H1 (cell line): ENCODE results near the gene ZNF155. TPM values are rescaled to one million over a fixed set of nuclear protein-coding genes. Genes with fewer than 3 reads are reported as not detected.
"Not testable (repeated sequence)": the region's sequence is repeated elsewhere in the genome, so short reads cannot be mapped to it uniquely, and the experiment has no call there.

Experiments used
- CTCF ChIA-PET: fragments of 300-600 bp; sonication (Branson Sonifier 250); formaldehyde crosslinking; loops from one replicate; lab custom pipeline; 2021; ENCODE audit not compliant: partially characterized antibody; lab: Charles Lee
- POLR2A ChIA-PET: fragments of 300-600 bp; sonication (Branson Sonifier 250); formaldehyde crosslinking; loops from one replicate; lab custom pipeline; 2021; ENCODE audit warnings: inconsistent platforms; ENCODE audit not compliant: partially characterized antibody; lab: Charles Lee
- DNase-seq, 2 experiments: peaks; one replicate each; pipeline versions ENCODE4 v3.0.0 to v3.0.0-alpha.2; 2010 to 2022; ENCODE audit warnings: low spot score in 2 of 2, low read depth in 1 of 2, mixed read lengths in 1 of 2
- FAIRE-seq: peaks from 2 replicates; lab custom pipeline; 2011; peaks lifted over from hg19 to GRCh38; lab: Jason Lieb, UNC
- H2AFZ ChIP-seq: 2 replicates; pipeline ENCODE4 v1.8.1; 2012; ENCODE audit warnings: low read length, inconsistent platforms
- H2AK5ac ChIP-seq: 2 replicates; pipeline ENCODE4 v1.6.1; 2013; ENCODE audit warnings: low read depth, low read length
- H2BK120ac ChIP-seq: replicated peaks from 2 replicates; pipeline ENCODE3; 2013; ENCODE audit warnings: low read depth, low read length, inconsistent platforms
- H2BK12ac ChIP-seq: 2 replicates; pipeline ENCODE4 v1.6.1; 2013; ENCODE audit warnings: low read depth, low read length
- H2BK15ac ChIP-seq: 2 replicates; pipeline ENCODE4 v1.6.1; 2013; ENCODE audit warnings: low read length
- H2BK20ac ChIP-seq: 2 replicates; pipeline ENCODE4 v1.6.1; 2013; ENCODE audit warnings: low read length
- H2BK5ac ChIP-seq: 2 replicates; pipeline ENCODE4 v1.6.1; 2013; ENCODE audit warnings: low read depth, low read length
- H3K14ac ChIP-seq: 2 replicates; pipeline ENCODE4 v1.6.1; 2013; ENCODE audit warnings: inconsistent platforms; ENCODE audit not compliant: insufficient read length
- H3K18ac ChIP-seq: 2 replicates; pipeline ENCODE4 v1.6.1; 2013; ENCODE audit warnings: low read length; ENCODE audit errors: extremely low read depth
- H3K23ac ChIP-seq: 2 replicates; pipeline ENCODE4 v1.6.1; 2013; ENCODE audit warnings: inconsistent platforms; ENCODE audit not compliant: insufficient read length
- H3K23me2 ChIP-seq: 2 replicates; pipeline ENCODE4 v1.6.1; 2013; ENCODE audit warnings: low read depth, low read length
- H3K27ac ChIP-seq: 2 replicates; pipeline ENCODE4 v1.6.1; 2011; ENCODE audit warnings: low read depth, low read length, inconsistent platforms
- H3K27me3 ChIP-seq, 4 experiments: replicated peaks in 1 of 4; 1 replicate in 1 of 4; 2 replicates in 3 of 4; pipeline versions ENCODE4 v1.6.1 to v1.8.1; 2011 to 2013; ENCODE audit warnings: low read length in 3 of 4, mild to moderate bottlenecking in 3 of 4, inconsistent platforms in 2 of 4, mixed read lengths in 2 of 4, moderate library complexity in 1 of 4; ENCODE audit not compliant: control insufficient read depth in 3 of 4, insufficient read depth in 3 of 4; ENCODE audit errors: extremely low read depth in 1 of 4
- H3K36me3 ChIP-seq, 4 experiments: 2 replicates each; pipeline versions ENCODE4 v1.6.1 to v1.8.1; 2011 to 2013; ENCODE audit warnings: mild to moderate bottlenecking in 4 of 4, low read length in 3 of 4, moderate library complexity in 2 of 4, control low read depth in 1 of 4, inconsistent platforms in 1 of 4; ENCODE audit not compliant: insufficient read depth in 4 of 4, control insufficient read depth in 2 of 4
- H3K4ac ChIP-seq: replicated peaks from 2 replicates; pipeline ENCODE3; 2013; ENCODE audit warnings: low read length, low read depth, mixed read lengths, inconsistent platforms; ENCODE audit not compliant: insufficient read length
- H3K4me1 ChIP-seq, 4 experiments: replicated peaks in 1 of 4; 1 replicate in 1 of 4; 2 replicates in 3 of 4; pipeline versions ENCODE4 v1.6.1 to v1.8.1; 2011 to 2013; ENCODE audit warnings: low read length in 3 of 4, inconsistent platforms in 2 of 4, mixed read lengths in 1 of 4; ENCODE audit not compliant: insufficient read depth in 4 of 4, control insufficient read depth in 3 of 4
- H3K4me2 ChIP-seq, 2 experiments: 2 replicates each; pipeline versions ENCODE4 v1.6.1 to v1.8.1; 2011 to 2013; ENCODE audit warnings: low read depth in 2 of 2, low read length in 2 of 2, control low read depth in 1 of 2, inconsistent platforms in 1 of 2, mild to moderate bottlenecking in 1 of 2; ENCODE audit not compliant: insufficient read depth in 1 of 2
- H3K4me3 ChIP-seq, 4 experiments: fragments of 200-600, 300-600 bp in 1 of 4; sonication (generic), shearing (Covaris generic), sonication (Bioruptor Twin) in 1 of 4; 2 replicates each; pipeline versions ENCODE4 v1.5.1 to v1.8.1; 2011 to 2016; ENCODE audit warnings: low read length in 4 of 4, low read depth in 3 of 4, control low read depth in 2 of 4, inconsistent platforms in 2 of 4, mild to moderate bottlenecking in 2 of 4, mixed read lengths in 1 of 4, moderate library complexity in 1 of 4; ENCODE audit not compliant: insufficient read depth in 2 of 4; ENCODE audit errors: extremely low read depth in 1 of 4
- H3K56ac ChIP-seq: replicated peaks from 2 replicates; pipeline ENCODE3; 2013; ENCODE audit warnings: low read depth, mild to moderate bottlenecking, mixed read lengths, low read length, inconsistent platforms; ENCODE audit not compliant: insufficient read length
- H3K79me1 ChIP-seq: 2 replicates; pipeline ENCODE4 v1.6.1; 2013; ENCODE audit warnings: low read depth, low read length, control low read depth
- H3K79me2 ChIP-seq, 2 experiments: 2 replicates each; pipeline versions ENCODE4 v1.6.1 to v1.8.1; 2012 to 2013; ENCODE audit warnings: low read length in 2 of 2, mild to moderate bottlenecking in 2 of 2, inconsistent platforms in 1 of 2; ENCODE audit not compliant: insufficient read depth in 2 of 2, control insufficient read depth in 1 of 2
- H3K9ac ChIP-seq, 4 experiments: replicated peaks in 1 of 4; 1 replicate in 1 of 4; 2 replicates in 3 of 4; pipeline versions ENCODE4 v1.6.1 to v1.8.1; 2011 to 2013; ENCODE audit warnings: low read depth in 3 of 4, low read length in 3 of 4, control low read depth in 2 of 4, mild to moderate bottlenecking in 2 of 4, moderate library complexity in 2 of 4, inconsistent platforms in 1 of 4; ENCODE audit errors: extremely low read depth in 1 of 4
- H3K9me3 ChIP-seq, 2 experiments: 2 replicates each; pipeline versions ENCODE4 v1.6.1 to v1.8.1; 2012 to 2013; ENCODE audit warnings: mild to moderate bottlenecking in 2 of 2, moderate library complexity in 2 of 2, control low read depth in 1 of 2, inconsistent platforms in 1 of 2, low read depth in 1 of 2, low read length in 1 of 2, mixed read lengths in 1 of 2; ENCODE audit not compliant: insufficient read depth in 2 of 2
- H4K20me1 ChIP-seq, 2 experiments: replicated peaks in 1 of 2; 2 replicates each; pipeline versions ENCODE3 to v1.8.1; 2011 to 2013; ENCODE audit warnings: inconsistent platforms in 2 of 2, low read length in 2 of 2, mild to moderate bottlenecking in 1 of 2; ENCODE audit not compliant: insufficient read depth in 2 of 2, control insufficient read depth in 1 of 2
- H4K5ac ChIP-seq: 2 replicates; pipeline ENCODE4 v1.6.1; 2013; ENCODE audit warnings: low read length, low read depth, mixed read lengths, inconsistent platforms; ENCODE audit not compliant: insufficient read length
- H4K8ac ChIP-seq: 2 replicates; pipeline ENCODE4 v1.8.0; 2013; ENCODE audit warnings: mild to moderate bottlenecking, moderate library complexity, low read length, inconsistent platforms; ENCODE audit not compliant: insufficient read depth; ENCODE audit errors: extremely low read depth
- H4K91ac ChIP-seq: replicated peaks from 2 replicates; pipeline ENCODE3; 2013; ENCODE audit warnings: low read length, mixed read lengths, inconsistent platforms; ENCODE audit not compliant: insufficient read length
- WGBS, 2 experiments: shearing (Covaris generic) in 1 of 2; methylation state at CpG; one replicate each; pipeline versions ENCODE4 v1.1.6 to v1.1.7; 2013 to 2015; ENCODE audit warnings: low lambda C conversion rate in 2 of 2, mixed read lengths in 2 of 2, inconsistent platforms in 1 of 2, low coverage in 1 of 2, missing lambda C conversion rate in 1 of 2; ENCODE audit not compliant: insufficient replicate concordance in 2 of 2, insufficient coverage in 1 of 2, insufficient read length in 1 of 2; ENCODE audit errors: extremely low coverage in 1 of 2, missing lambda C conversion rate in 1 of 2; 5-methylcytosine and 5-hydroxymethylcytosine counted together
- polyA plus RNA-seq, 7 experiments: library from polyadenylated mRNA; depleted of rRNA in 3 of 7; stranded (reverse) in 5 of 7; unstranded in 2 of 7; fragments of >200 nt in 5 of 7; fragments of 200-250 nt in 2 of 7; gene quantifications; 1 replicate in 5 of 7; 2 replicates in 1 of 7; 4 replicates in 1 of 7; pipeline versions ENCODE4 v1.2.1 to v1.2.3, GENCODE V29; 2011 to 2013; ENCODE audit warnings: missing spikeins in 2 of 7, mixed read lengths in 2 of 7
- total RNA-seq: library from RNA; stranded (reverse); fragmentation: NEBNext Ultra II Directional; extraction: Animal tissue kit (Norgen Biotek cat#: 25700); gene quantifications from 2 replicates; pipeline ENCODE4 v1.2.1, GENCODE V29; 2021

ZNF155 gene
- total and polyA plus RNA-seq, 2 of the 8 experiments (the other 6 are each of a cell fraction or from before 2014, with no cell fraction given), result 3.1 to 9.0 TPM

DNA sequence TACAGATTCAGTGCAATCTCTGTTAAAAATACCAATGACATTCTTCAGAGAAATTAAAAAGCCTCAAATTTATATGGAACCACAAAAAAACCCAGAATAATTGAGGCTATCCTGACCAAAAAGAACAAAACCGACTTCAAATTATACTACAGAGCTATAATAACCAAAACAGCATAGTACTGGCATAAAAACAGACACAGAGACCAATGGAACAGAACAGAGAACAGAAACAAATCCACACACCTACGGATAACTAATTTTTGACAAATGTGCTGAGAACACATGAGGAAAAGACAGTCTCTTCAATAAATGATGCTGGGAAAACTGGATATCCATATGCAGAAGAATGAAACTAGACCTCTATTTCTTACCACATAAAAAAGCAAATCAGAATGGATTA is 34.2 kb upstream of the ZNF155 start:
- H2BK12ac ChIP-seq, H2BK20ac ChIP-seq, H3K4me1 ChIP-seq, DNase-seq, H3K9ac ChIP-seq, H2BK5ac ChIP-seq, POLR2A ChIA-PET, H3K79me1 ChIP-seq, H3K18ac ChIP-seq, H2AFZ ChIP-seq, H3K23me2 ChIP-seq, H4K8ac ChIP-seq, H2BK120ac ChIP-seq, H3K4me2 ChIP-seq, H4K91ac ChIP-seq, H3K14ac ChIP-seq, FAIRE-seq, H3K79me2 ChIP-seq, H3K56ac ChIP-seq, H2AK5ac ChIP-seq, H3K9me3 ChIP-seq, H3K4ac ChIP-seq, H3K4me3 ChIP-seq, H3K27me3 ChIP-seq, H2BK15ac ChIP-seq, H3K23ac ChIP-seq, H4K20me1 ChIP-seq, H4K5ac ChIP-seq, H3K27ac ChIP-seq, H3K36me3 ChIP-seq: not testable (repeated sequence)
- CTCF ChIA-PET, result interaction anchor here (0.7 to 1.7 kb wide), 3 partner anchors 15 to 183 kb away, joined by 3 to 5 read pairs (median 5); partner anchors contain the start of gene ZNF45
- 79% methylated on average over 2 of the region's 2 CpGs; no CpG with 5 or more reads in 1 of the 2 experiments for WGBS, 2 experiments
